Activated T-cell treated with anti-CD3 and anti-CD28 coated beads, Interleukin-2, amount 50 U/mL, for 4 hours (primary cell): ENCODE results near the gene TCF7L1. TPM values are rescaled to one million over a fixed set of nuclear protein-coding genes. Genes with fewer than 3 reads are reported as not detected.

Experiments
- ATAC-seq, 2 donors: fragments of 200-7000 bp; cut with Tn5 transposase; one replicate each; pipeline ENCODE4 v1.10.0; 2021
- DNase-seq: peaks from one replicate; pipeline ENCODE4 v3.0.0-alpha.2; 2020
- H3K27me3 Mint-ChIP-seq: one replicate; pipeline ENCODE4 v1.8.0; 2021; ENCODE audit warnings: low read depth, mixed read lengths
- H3K36me3 Mint-ChIP-seq: one replicate; pipeline ENCODE4 v1.8.0; 2022; ENCODE audit warnings: mixed read lengths; ENCODE audit not compliant: insufficient read depth
- H3K4me1 Mint-ChIP-seq: one replicate; pipeline ENCODE4 v1.8.0; 2021; ENCODE audit warnings: low read depth, mixed read lengths
- H3K4me3 Mint-ChIP-seq: one replicate; pipeline ENCODE4 v1.8.0; 2021; ENCODE audit warnings: mild to moderate bottlenecking, moderate library complexity, mixed read lengths
- H3K9me3 Mint-ChIP-seq: one replicate; pipeline ENCODE4 v1.8.0; 2021; ENCODE audit warnings: mixed read lengths
- total RNA-seq, 3 donors: library from RNA; stranded (reverse); gene quantifications; one replicate each; pipeline ENCODE4 v1.2.1, GENCODE V29; 2021

The TCF7L1 gene
- total RNA-seq, 3 donors from 2014 or later, result 0.11 to 0.29 (median 0.13) TPM

DNA sequence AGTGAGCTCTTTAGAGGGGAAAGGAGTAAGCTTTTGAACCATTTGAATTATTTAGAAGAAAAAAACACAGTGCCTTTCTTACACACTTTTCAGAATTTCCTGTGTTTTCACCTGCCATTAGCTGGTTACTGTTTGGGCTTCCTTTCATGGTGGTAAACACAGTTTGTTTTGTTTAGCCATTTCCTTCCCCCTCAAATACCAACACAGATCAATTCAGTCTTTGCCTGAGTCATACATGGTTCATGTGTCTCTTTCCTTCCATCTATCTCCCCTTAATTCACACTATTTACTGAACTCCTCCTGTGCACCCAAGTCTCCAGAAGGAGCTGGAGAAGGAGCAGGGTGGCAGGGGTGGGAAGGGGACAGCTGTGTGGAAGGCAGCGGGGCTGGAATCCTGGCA, 45.0 kb downstream of the TCF7L1 start:
- no peaks in the 10 kb centered on the region for H3K36me3 Mint-ChIP-seq
- peaks cover 5% of the 10 kb centered on the region for H3K4me1 Mint-ChIP-seq
- peaks cover 2% of the 10 kb centered on the region for H3K27me3 Mint-ChIP-seq
- H3K4me3 Mint-ChIP-seq, result no peak overlapping the region
- ATAC-seq (no peak), DNase-seq (no peak)
- no peaks in the 10 kb centered on the region for H3K9me3 Mint-ChIP-seq

DNA sequence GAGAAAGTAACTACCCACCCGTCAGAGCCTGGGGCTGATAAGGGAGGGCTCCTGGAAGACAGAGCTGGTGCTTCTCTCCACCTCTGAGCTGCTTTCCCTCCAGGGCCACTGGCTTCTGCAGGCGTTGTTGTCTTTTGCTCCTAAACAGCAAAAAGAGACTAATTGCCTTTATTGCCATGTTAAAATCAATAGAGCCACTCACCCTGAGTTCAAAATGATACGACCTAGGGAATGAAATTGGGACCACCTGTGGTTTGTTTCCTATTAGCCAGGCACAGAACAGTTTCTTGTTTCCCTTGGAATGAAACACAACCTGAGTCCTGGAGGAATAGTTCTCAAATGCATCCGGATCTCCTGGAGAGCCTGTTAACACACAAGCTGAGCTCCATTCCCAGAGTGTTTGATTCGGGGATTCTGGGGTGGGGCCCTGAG, 45.8 kb downstream of the TCF7L1 start:
- H3K4me3 Mint-ChIP-seq, result no peak overlapping the region
- peaks cover 2% of the 10 kb centered on the region for H3K27me3 Mint-ChIP-seq
- H3K9me3 Mint-ChIP-seq, result no peaks in the 10 kb centered on the region
- DNase-seq (no peak), ATAC-seq (no peak)
- H3K36me3 Mint-ChIP-seq, result no peaks in the 10 kb centered on the region
- peaks cover 5% of the 10 kb centered on the region for H3K4me1 Mint-ChIP-seq

DNA sequence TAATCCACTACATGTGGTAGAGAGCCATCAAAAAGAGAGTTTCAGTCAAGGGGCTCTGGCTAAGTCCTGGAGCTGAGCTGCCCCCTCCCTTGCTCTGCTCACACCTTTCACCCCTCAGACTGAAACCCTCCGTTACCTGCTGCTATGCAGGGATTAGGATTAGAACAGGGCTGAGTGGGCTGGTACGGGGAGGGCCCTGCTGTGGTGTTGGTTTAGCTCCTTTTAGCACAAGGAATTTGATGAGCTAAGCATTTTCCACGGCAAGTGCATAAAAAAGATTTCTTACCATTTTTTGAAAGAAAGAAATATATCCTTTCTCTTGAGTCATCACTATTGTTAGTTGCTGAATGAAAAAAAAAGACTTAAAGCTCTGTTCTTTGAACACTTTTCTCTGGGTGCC, 46.3 kb downstream of the TCF7L1 start:
- Mint-ChIP-seq H3K4me1 (peaks cover 5% of the 10 kb centered on the region), H3K27me3 (peaks cover 2% of the 10 kb centered on the region), H3K36me3 (no peaks in the 10 kb centered on the region), H3K4me3 (no peak overlapping the region), H3K9me3 (no peaks in the 10 kb centered on the region)
- ATAC-seq, result no peak
- no peak for DNase-seq

DNA sequence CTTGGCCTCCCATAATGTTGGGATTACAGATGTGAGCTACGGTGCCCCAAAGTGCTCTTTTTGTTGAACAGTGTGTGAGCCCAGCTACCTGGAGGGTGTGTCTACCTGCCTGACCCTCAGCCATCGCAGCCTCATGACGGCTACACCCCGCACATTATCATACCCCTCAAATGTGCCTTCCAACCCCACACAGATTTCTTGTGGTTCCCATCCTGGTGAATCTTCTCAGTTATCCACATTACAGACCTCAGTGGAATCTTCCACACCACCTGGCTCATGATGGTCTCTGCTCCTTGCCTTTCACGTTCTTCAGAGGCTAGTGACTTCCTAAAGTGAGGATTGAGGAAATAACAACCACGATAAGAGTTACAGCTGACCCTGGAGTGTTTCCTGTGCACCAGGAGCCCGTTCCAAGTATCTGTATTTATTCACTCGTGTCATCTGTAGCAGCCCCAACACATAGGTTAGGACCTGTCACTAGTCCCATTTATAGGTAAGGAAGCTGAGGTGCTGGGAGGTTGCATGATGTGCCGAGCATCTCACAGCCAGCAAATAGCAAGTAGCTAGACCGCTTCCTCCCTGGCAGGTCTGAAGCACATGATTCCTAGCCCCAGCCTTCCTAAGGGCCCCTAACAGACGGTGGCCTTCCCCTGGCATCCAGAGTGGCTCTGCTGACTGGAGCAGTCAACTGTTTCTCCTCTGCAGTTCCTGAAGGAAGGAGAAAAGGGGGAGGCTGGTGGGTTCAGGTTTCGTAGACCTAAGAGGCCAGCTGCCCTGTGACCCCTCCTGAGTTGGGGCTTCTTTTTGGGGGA, 47.3 kb downstream of the TCF7L1 start:
- Mint-ChIP-seq H3K4me3 (no peak overlapping the region), H3K27me3 (peaks cover 2% of the 10 kb centered on the region), H3K9me3 (no peaks in the 10 kb centered on the region), H3K4me1 (peaks cover 5% of the 10 kb centered on the region), H3K36me3 (no peaks in the 10 kb centered on the region)
- DNase-seq (no peak), ATAC-seq (no peak)

DNA sequence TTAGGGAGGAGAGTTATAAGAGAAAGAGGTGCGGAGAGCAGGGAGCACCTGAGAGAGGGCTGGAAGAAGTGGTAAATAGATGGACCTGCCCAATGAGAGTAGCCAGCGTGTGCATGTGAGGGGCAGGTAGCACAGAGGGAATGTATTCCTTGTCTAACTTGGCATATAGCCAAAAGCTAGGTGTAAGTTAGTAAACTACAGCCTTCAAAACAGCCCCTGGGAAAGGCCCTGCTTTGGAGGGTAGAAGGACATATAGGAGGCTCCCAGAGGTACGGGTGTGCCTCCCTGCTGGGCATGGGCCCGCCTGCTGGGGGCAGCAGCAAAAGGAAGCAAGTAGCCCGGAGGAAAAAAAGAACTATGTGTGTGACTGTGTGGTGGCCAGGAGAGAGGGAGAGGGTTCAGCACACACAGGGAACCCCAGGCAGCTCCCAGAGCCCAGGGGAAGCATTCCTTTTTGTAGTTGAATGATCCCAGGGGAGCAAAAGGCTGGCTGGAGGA, 48.0 kb downstream of the TCF7L1 start:
- Mint-ChIP-seq H3K4me3 (no peak overlapping the region), H3K9me3 (no peaks in the 10 kb centered on the region), H3K4me1 (peaks cover 5% of the 10 kb centered on the region), H3K27me3 (peaks cover 4% of the 10 kb centered on the region), H3K36me3 (no peaks in the 10 kb centered on the region)
- ATAC-seq (no peak), DNase-seq (no peak)

DNA sequence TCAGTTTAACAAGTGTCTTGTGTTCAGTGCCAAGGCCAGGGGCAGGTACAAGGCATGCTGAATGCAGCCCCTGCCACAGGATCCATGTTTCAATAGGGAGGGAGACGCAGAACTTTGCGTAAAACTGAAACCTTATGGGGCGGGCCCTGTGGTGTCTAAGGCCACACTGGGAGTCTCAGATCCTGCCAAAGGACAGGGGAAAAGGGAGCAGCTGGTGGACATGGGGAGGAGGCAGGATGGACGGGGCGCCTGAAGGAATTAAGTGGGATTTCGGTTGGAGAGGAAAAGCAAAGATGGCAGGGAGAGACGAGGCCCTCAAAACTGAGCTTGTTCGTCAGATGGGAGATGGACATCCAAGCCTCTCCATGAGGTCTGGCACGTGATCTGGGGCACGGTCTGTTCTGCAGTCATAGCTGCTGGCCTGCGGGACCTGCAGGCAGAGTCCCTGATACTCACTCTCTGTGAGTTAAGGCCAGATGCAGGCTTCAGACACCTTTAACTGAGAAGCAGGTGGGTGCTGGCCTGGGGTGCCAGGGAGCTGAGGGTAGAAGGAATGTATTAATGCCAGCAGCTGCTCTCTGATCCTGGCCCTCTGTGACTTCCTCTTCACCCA, 48.8 kb downstream of the TCF7L1 start:
- no peaks in the 10 kb centered on the region for H3K9me3 Mint-ChIP-seq
- H3K36me3 Mint-ChIP-seq, result no peaks in the 10 kb centered on the region
- H3K4me3 Mint-ChIP-seq, result no peak overlapping the region

DNA sequence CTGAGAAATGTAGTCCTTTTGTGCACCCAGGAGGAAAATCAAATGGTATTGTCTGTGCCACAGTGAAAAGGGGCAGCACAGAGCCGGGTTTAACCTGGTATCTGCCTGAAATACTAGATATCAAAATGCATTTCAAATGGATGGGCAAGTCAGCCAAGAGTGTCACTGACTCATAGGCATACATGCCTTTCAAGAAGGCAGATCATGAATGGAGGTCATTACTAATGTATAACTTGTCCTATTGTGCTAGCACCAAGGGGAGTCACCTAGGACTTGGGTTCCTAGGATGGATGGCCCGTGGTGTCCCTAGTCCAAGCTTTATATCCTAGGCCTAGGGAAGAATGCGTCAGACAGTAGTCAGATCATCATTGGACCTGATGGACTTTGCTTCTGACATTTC, 49.9 kb downstream of the TCF7L1 start:
- Mint-ChIP-seq H3K4me1 (peaks cover 4% of the 10 kb centered on the region), H3K4me3 (no peak overlapping the region), H3K9me3 (no peaks in the 10 kb centered on the region), H3K36me3 (no peaks in the 10 kb centered on the region), H3K27me3 (peaks cover 9% of the 10 kb centered on the region)
- DNase-seq (no peak), ATAC-seq (no peak)

More for the DNA sequence above, 48.8 kb downstream of the TCF7L1 start:
- Mint-ChIP-seq H3K4me1 (peaks cover 5% of the 10 kb centered on the region), H3K27me3 (peaks cover 6% of the 10 kb centered on the region)
- ATAC-seq (no peak), DNase-seq (no peak)

DNA sequence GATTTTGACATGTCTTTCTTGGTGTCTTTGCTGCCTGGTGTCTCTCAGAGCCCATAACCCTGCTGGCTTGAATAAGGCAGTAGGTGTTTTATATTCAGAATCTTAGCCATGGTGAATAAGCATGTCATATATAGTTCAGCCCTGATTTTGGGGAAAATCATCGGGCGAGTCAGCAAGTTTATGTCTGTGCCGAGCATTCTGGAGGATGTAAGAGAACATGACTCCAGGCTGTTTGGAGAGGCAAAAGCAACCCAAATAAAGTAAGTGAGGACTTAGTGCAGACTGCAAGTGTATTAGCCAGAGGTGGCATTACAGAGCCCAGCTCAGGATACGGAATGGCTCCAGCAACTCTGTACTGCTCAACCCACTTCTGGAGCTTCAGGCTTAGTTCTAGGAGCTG, 50.3 kb downstream of the TCF7L1 start:
- no peak for DNase-seq
- H3K9me3 Mint-ChIP-seq, result no peaks in the 10 kb centered on the region
- peaks cover 9% of the 10 kb centered on the region for H3K27me3 Mint-ChIP-seq
- peaks cover 3% of the 10 kb centered on the region for H3K4me1 Mint-ChIP-seq
- no peaks in the 10 kb centered on the region for H3K36me3 Mint-ChIP-seq
- ATAC-seq, result no peak
- H3K4me3 Mint-ChIP-seq, result no peak overlapping the region

DNA sequence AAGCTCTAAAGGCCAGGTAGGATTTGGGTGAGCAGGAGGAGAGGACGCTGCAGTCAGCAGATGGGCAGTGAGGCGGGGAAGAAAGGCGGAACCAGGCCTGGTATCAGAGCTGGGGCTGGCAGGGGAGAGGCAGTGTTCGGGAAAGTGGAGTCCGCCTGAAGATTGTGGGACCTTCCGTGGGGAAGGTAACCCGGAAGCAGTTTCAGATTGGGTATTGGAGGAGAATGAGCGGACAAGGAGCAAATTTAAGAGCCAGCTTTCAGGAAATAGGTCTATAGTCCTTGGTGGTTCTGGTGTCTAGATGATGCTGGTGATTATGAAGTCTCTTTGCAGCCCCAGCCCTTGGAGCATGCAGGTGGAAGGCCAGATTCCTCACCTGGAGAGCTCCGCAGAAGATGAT, 51.0 kb downstream of the TCF7L1 start:
- no peak overlapping the region for H3K4me3 Mint-ChIP-seq
- no peak for ATAC-seq
- no peaks in the 10 kb centered on the region for H3K9me3 Mint-ChIP-seq
- no peak for DNase-seq
- H3K36me3 Mint-ChIP-seq, result no peaks in the 10 kb centered on the region
- H3K4me1 Mint-ChIP-seq, result no peaks in the 10 kb centered on the region
- peaks cover 9% of the 10 kb centered on the region for H3K27me3 Mint-ChIP-seq

DNA sequence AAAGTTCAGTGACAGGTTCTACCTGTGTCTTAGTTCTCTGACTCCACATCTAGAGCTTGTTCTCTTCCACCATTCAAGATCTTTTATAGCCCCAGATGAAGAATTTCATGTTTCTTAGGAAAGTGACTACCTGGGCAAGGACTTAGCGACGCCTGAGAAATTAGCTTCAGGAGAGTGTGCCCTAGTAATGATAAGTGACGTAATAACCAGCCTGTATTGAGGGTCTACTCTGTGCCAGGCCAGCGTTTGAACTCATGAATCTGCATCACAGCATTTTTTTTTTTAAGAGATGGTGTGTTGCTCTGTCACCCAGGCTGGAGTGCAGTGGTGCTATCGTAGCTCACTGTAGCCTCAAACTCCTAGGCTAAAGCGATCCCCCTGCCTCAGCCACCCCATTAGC, 51.8 kb downstream of the TCF7L1 start:
- H3K36me3 Mint-ChIP-seq, result no peaks in the 10 kb centered on the region
- no peak overlapping the region for H3K4me3 Mint-ChIP-seq
- H3K9me3 Mint-ChIP-seq, result no peaks in the 10 kb centered on the region
- peaks cover 9% of the 10 kb centered on the region for H3K27me3 Mint-ChIP-seq
- no peaks in the 10 kb centered on the region for H3K4me1 Mint-ChIP-seq
- DNase-seq (no peak), ATAC-seq (no peak)

DNA sequence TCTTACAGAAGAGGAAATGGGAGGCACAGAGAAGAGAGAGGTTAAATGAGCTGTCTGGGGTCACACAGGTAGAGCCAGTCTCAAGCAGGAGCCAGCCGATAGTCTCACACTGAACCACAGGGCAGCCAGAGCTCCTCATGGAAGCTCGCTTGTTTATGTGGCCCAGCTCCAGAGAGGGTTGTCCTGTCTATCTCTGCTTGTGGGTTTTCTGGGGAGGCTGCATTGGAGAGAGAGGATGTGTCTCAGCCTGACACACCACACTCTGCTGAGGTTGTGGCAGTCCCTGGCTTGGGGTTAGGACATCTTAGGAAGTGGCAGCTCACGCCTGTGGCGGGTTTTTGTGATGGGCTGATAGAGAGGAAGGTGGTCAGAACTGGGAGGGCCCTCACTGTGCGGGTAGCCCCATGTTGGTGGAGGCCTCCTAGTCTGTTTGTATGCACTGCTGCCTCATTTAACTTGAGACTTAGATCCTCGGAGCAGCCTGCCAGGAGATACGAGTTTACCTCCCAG, 52.3 kb downstream of the TCF7L1 start:
- peaks cover 9% of the 10 kb centered on the region for H3K27me3 Mint-ChIP-seq
- H3K36me3 Mint-ChIP-seq, result no peaks in the 10 kb centered on the region
- DNase-seq, result no peak
- no peak for ATAC-seq
- H3K4me3 Mint-ChIP-seq, result no peak overlapping the region
- H3K4me1 Mint-ChIP-seq, result no peaks in the 10 kb centered on the region
- no peaks in the 10 kb centered on the region for H3K9me3 Mint-ChIP-seq

DNA sequence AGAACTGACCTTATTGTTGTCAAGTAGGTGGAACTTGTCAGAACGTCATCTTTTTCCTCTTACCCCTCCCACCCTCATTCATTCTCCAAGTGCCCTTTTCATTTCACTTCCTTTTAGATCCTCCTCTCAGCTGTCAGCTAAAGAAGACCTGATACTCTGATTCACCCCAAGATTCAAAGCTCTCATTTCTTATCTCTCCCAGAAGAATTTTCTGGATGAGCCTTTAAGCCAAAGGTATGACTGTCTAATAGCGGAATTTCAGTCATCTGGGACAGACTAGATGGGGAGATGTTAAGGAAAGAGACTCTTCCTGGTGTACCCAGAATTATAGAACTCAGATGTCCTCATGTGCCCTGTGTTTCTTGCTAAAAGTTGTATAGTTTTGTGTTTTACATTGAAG, 53.9 kb downstream of the TCF7L1 start:
- H3K4me1 Mint-ChIP-seq, result no peaks in the 10 kb centered on the region
- peaks cover 10% of the 10 kb centered on the region for H3K27me3 Mint-ChIP-seq
- H3K9me3 Mint-ChIP-seq, result no peaks in the 10 kb centered on the region
- DNase-seq (no peak), ATAC-seq (no peak)
- H3K36me3 Mint-ChIP-seq, result no peaks in the 10 kb centered on the region
- no peak overlapping the region for H3K4me3 Mint-ChIP-seq

DNA sequence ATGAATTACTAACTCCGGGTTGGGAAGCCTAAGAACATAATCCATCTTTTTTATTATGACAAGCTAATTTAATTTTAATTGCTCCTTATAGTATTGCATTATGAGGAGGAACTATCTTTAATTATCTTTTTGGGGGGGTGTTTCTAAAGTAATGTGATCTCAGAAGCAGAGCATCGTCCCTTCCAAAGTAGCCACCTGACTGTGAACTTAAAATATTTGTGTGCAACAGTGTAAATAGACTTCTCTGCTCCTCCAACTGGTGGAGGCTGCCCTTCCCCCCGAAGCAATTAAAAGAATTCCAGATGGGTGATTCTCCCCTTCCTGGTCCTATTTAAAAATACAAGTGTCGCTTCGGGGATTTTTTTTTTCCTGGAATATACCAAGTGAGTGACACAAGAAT, 55.7 kb downstream of the TCF7L1 start:
- ATAC-seq (no peak), DNase-seq (no peak)
- H3K4me1 Mint-ChIP-seq, result no peaks in the 10 kb centered on the region
- peaks cover 13% of the 10 kb centered on the region for H3K27me3 Mint-ChIP-seq
- H3K36me3 Mint-ChIP-seq, result no peaks in the 10 kb centered on the region
- H3K9me3 Mint-ChIP-seq, result no peaks in the 10 kb centered on the region
- no peak overlapping the region for H3K4me3 Mint-ChIP-seq

DNA sequence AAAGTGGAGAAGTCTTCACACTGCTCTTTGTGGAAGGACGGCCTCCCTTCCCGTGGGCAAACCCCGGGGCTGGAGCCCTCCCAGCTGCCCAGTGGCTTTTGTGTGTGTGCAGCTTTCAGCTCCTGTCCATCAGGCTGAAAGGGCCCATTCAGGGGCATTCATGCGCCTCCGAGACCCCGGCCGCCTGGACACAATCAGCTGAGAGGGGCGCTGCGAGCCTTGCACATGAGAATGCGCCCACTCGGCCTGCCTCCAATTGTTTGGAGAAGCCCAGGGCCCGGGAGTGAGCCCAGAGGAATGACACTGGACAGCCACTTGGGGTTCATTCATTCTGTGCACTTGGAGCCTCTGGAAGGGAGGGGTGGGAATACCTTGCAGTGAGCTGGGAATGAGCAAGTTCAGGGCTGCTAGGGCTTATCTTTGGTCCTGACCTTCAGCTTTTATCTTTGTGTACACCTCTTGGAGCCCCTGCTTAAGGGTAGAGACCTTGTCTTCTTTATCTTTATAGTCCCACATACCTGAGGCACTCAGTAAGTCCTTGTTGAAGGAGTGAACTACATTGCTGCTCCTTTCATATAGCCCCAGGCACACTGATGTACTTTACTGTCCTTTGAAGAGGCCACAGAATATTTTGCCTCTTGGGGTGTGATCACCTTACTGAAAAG, 56.5 kb downstream of the TCF7L1 start:
- Mint-ChIP-seq H3K4me3 (no peak overlapping the region), H3K9me3 (no peaks in the 10 kb centered on the region), H3K4me1 (no peaks in the 10 kb centered on the region), H3K27me3 (peaks cover 19% of the 10 kb centered on the region), H3K36me3 (no peaks in the 10 kb centered on the region)
- DNase-seq (no peak), ATAC-seq (no peak)
